Peyer's patch (tissue), 4 donors: ENCODE measurements around the gene ZYX.
"Not testable (repeated sequence)": the region's sequence is repeated elsewhere in the genome, so short reads cannot be mapped to it uniquely, and the experiment has no call there.

ENCODE experiments used
- CTCF ChIP-seq, 6 experiments: fragments of 450-650 bp in 4 of 6; fragments of 200-600 bp in 2 of 6; sonication (generic) in 1 of 6; IDR thresholded peaks; one replicate each; pipeline ENCODE4 v1.5.1; 2017 to 2019; ENCODE audit warnings: antibody characterized with exemption in 6 of 6, mild to moderate bottlenecking in 3 of 6, moderate library complexity in 1 of 6
- POLR2A ChIP-seq, 2 donors: fragments of 450-650 bp; IDR thresholded peaks; one replicate each; pipeline ENCODE4 v1.5.1; 2017; ENCODE audit warnings: antibody characterized with exemption in 2 of 2, mild to moderate bottlenecking in 2 of 2, moderate library complexity in 2 of 2

- not testable (repeated sequence) for TF ChIP-seq CTCF, POLR2A (IDR thresholded peaks at IDR 0.05)
Measured at GRCh38 chr7:143392427-143392826, 11.3 kb downstream of the ZYX start.
